HK-2 (cell line): ENCODE data around the gene HIBADH.
"Not testable (repeated sequence)": the region's sequence is repeated elsewhere in the genome, so short reads cannot be mapped to it uniquely, and the experiment has no call there.

Experiments used
- DNase-seq: peaks from one replicate; pipeline ENCODE4 v3.0.0-alpha.2; 2018; ENCODE audit not compliant: unreplicated experiment

HIBADH gene

DNA sequence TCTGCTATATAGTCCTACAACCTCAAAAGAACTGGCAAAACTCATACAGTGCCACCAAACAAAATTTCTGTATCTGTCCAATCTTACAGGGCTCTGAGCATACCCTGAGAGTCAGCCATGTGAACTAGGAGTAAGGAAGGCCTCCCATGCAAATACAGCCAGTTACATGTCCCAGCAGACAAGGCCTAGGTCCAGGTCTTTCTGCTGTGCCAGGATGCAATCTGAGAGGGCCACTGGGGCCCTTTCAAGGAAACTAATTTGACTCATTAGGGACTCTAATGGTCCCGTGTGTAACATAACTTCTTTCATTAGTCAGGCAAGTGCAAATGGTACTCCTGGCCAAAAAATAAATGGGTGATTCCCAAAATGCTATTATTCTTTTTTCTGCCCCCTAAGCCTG is 17.9 kb upstream of the HIBADH start:
- no peak for DNase-seq

DNA sequence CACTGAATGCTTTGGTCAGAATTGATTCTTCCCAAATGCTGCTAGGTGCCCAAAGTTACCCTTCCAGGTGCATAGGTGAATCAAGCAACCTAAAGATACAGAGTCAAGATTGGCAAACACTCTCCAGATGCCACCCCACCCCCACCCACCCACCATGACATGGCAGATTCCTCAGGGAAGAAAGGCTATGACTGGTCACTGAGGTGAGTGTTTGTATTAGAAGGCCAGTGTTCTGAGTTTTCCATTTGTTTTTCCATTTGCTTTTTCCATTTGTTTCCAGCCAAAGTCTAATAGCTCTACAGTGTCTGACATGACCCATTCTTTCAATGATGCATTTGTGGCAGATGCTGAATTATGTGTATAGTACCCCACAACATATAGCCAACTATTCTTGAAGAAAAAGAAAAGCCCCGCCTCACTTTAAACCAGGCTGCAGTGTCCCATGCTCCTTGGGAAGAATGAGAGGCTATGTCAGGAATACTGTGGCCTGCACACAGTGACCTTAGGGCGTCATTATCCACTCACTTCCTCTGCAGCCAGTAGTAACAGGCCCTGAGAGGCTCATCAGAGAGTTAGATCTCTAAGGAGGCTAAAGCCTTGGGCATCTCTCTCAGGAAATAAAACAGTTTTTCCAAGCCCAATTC is 16.1 kb upstream of the HIBADH start:
- DNase-seq, result no peak

DNA sequence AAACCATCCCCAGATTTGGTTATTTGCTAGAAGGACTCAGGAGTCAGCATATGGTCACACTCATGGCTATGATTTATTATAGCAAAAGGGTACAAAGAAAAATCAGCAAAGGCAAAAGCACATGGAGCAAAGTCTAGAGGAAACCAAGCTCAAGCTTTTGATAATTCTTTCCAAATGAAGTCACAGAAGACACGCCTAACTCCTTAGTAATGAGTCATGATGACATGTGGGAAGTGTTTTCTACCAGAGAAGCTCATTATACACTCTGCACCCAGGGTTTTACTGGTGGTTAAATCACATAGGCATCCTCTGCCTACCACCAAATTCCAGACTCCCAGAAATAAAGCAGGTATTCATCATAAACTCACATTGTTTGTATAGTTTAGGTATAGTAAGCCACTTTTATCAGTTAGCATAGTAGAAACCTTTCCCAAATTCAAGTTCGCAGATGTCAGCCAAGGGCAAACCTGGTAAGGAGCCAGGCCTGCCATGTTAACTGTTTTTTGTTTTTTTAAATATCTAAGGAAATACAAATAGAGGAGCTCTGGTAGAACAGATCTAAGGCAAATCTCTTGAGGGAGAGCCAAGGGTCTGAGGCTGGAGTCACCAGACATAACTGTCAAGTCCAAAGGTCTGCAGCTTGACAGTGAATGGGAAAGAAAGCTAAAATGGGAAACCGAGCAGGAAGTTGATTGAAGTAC is 15.4 kb upstream of the HIBADH start:
- DNase-seq, result peak; percentile 11

DNA sequence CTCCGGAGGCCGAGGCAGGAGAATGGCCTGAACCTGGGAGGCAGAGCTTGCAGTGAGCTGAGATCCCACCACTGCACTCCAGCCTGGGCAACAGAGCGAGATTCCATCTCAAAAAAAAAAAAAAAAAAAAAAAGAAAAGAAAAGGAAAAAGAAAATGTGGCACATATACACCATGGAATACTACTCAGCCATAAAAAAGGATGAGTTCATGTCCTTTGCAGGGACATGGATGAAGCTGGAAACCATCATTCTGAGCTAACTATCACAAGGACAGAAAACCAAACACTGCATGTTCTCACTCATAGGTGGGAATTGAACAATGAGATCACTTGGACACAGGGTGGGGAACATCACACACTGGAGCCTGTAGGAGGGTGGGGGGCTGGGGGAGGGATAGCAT is 11.4 kb upstream of the HIBADH start:
- not testable (repeated sequence) for DNase-seq

DNA sequence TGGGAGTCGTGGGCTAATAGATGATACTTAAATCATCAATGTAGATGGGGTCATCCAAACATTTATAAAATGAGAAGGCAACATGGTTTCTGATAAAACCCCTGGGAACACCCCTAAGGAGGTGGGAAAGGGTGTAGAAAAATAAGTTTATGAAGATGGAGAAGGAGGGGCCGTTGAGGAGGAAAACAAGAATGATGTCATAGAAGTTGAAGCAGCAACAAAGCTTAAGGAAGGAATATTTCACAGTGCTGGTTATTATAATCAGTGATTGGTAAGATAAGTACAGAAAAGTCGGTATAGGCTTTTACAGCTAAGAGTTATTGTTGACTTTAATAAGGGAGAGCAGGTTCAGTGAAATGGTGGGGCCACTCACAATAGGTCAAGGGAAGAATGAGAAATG is 9.0 kb upstream of the HIBADH start:
- no peak for DNase-seq

DNA sequence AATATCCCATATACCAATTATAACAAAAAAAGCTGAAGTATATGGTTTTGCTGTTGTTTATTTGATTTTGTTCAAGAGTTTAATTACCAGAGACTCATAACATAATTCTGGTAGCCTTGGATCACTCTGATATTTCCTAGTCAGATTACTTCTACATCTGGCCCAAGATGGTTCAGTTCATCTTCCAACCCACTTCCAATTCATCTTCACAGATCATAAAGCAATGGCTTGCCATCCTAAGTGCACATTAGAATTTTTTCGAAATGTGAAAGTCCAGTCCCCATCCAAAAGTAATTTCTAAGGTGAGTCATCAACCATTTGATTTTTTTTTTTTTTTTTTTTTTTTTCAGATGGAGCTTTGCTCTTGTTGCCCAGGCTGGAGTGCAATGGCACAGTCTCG is 8.0 kb upstream of the HIBADH start:
- DNase-seq, result no peak

DNA sequence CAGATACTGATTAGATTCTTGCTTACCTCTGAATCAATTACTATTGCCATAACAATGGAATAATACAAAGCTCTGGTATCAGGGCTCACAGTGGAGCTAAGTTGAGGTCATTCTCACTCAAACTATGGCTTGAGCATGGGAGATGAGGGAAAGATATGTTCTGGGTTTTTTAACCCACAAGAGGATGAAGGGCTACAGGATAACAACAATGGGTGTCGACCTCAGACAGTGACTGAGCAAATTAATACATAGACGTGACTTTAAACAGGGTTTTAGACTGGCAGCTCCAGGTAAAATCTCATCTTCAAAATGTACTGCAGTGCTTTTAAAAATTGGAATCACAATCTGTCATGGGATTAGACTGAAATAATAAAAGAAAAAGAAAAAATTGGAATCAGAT is 7.5 kb upstream of the HIBADH start:
- DNase-seq, result no peak

DNA sequence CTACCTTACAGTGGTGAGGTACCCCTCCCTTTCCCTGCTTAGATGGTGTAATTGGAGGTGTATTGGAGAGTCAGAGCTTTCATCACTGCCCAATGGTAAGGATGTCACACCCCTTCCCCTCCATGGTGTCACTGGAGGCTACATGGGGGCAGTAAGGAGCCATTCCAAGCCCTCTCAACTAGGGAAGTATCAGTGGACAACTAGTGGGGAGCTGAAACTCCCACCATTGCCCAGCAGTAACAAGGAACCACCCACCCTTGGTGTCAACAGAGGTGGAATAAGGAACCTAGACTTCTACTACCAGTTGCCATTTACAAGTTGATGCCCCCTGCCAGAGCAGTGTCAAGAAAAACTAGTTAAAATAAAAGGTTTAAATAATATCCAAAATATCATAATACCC is 2.8 kb upstream of the HIBADH start:
- no peak for DNase-seq

DNA sequence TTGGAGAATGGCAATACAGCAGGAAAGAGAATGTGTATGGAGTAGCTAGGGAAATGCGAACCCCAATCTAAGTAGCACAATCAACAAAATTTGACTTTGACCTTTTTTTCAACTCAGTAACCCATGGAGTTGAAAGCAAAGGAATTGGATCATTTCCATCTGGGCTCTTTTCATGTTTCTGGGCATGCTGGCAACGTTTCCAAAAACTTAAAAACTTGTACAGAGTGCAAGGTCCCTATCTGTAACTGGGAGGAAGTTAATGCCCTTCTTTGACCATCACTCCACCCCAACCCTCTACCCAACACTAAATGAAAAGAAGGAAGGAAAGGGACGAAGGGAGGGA is 1.3 kb upstream of the HIBADH start:
- no peak for DNase-seq

DNA sequence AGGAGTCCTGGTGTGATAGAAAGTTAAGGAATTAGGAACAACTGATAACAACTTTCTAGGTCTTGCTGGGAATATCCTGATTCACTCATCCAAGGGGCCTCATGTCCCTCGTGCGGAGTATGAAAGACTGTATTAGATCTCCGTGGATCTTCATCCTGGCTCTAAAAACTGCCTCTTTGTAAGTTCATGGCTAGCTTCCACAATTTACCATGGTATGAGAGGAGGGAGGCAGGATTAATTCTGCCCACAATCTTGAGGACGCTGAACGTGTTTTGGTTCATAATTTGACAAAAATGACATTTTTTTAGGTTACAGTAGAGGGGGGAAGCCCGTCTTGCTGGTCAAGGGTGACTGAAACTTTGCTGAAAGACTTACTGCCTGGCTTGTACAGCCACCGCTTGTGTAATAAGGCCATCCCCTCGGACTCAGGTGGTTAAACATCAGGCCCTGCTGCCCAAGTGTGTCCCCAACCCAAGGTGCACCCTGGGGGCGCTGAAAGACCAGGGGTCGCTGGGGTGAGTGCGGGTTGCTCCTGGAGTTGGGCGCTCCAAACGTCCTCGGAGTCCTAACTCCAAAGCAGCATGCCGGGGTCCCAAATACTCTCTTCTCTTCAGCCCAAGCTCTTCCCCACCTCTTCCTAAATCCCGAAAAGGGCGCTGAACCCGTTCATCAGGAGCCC is 733 bp downstream of the HIBADH start:
- no peak for DNase-seq

DNA sequence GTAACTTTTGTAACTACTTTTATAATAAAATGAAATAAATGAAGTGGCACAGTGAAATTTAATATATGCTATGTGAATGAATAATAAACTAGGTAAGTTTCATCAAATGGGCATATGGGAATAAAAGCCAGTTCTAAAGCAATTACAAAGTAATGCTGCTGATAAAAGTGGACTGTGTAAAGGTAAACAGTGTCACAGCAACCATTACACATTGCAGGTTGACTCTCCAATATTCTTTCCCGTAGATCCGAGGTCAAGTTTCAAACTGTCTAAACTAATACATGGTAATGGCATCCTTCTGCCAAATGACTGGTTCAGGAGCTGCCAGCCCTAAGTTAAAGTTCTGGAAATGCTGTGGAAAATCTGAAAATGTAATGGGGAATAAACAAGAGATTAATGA is 6.0 kb downstream of the HIBADH start:
- DNase-seq, result no peak

DNA sequence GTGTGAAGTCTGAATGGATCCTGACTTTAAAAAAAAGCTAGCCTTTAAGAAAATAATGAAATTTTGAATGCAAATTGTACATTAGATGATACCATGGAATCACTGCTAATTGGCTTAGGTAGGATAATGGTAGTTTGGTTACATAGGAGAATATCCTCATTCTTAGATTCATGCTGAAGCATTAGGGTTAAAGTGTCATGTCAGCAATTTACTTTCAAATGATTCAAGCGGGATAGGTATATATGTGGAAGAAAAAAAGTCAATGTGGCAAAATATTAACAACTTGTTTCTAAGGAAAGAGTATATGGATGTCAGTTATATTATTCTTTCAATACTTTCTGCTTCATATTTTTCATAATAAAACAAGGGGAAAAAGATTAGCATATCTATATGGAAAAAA is 7.5 kb downstream of the HIBADH start:
- DNase-seq, result no peak

DNA sequence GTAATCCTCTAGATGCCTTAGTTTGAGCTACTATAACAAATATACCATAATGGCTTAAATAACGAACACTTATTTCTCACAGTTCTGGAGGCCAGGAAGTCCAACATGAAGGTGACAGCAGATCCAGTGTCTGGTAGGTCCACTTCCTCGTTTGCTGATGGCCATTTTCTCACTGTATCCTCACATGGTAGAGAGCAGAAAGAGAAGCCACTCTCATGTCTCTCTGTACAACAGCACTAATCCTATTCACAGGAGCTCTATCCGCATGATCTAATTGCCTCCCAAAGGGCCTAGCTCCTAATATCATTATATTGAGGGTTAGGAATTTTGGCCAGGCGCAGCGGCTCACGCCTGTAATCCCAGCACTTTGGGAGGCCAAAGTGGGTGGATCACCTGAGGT is 10.2 kb downstream of the HIBADH start:
- no peak for DNase-seq

DNA sequence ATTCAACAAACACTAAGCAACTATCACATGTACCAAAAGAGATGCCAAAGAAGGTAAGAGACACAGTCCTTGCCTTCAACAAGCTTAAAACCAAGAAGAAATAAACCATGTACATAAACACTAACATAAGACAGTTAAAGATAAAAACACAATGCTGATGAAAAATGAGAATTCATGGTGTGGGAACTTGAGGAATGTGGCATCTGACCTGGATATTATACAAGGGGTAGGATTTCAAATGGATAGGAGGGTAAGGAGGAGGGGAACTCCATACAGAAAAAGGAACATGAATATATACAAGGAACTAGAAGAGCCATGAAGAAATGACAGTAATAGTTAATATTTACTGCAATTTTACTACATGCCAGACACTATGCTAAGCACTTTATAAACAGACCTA is 11.0 kb downstream of the HIBADH start:
- DNase-seq, result no peak

DNA sequence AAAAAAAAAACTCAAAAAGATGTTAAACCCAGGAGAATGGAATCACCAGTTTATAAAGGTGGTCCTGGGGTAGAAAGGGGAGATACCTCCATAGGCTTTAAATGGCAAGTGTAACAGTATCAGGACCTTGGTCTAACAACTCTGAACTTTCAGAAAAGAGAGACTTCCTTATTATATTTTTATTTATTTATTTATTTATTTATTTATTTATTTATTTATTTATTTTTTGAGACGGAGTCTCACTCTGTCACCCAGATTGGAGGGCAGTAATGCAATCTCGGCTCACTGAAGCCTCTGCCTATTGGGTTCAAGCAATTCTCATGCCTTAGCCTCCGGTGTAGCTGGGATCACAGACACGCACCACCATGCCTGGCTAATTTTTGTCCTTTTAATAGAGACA is 12.4 kb downstream of the HIBADH start:
- DNase-seq, result no peak

DNA sequence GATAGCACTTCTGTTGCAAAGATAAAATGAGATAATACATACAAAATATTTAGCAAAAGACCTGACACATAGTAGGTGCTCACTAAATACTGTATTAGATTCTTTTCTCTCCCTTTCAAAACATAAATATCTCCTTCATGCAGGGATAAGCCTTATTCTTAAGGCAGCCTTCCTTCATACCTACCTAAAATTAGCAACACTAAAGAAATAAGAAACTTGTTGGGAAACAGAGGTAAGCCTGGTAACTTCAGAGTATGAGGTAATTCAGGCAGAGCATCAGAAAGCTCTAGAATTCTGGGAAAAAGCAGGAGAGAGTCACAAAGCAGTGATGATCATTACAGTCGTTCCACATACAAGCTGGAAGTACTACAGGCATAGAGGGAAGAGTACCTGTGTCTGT is 15.2 kb downstream of the HIBADH start:
- DNase-seq, result no peak

DNA sequence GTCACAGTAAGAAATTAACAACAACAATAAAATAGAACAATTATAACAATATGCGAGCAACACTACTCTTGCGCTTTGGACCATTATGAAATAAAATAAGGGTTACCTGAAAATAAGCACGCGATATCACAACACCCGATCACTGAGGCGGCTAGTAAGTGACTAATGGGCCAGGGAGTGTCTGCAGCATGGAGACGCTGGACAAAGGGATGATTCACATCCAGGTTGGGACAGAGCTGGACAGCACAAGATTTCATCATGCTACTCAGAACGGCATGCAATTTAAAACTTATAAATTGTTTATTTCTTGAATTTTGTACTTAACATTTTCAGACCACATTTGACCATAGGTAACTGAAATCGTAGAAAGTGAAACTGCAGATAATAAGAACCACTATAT is 15.6 kb downstream of the HIBADH start:
- DNase-seq, result no peak

DNA sequence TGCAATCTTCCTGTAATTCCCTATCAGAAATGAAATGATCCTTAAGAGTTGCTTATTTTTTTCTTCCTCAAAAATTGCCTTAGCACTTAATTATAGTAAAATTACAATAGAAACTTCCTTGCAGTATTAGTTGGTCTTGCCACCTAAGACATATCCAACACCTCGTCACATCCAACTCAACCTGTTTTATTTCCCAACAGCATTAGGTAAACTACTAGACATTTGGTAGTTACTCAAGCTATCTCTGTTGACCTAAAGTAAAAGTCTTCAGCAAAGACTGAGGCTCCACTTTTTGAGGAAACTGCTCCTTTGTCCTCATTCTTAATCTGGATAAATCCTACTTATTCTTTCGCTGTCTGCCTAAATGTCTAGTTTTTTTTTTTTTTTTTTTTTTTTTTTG is 20.4 kb downstream of the HIBADH start:
- no peak for DNase-seq

DNA sequence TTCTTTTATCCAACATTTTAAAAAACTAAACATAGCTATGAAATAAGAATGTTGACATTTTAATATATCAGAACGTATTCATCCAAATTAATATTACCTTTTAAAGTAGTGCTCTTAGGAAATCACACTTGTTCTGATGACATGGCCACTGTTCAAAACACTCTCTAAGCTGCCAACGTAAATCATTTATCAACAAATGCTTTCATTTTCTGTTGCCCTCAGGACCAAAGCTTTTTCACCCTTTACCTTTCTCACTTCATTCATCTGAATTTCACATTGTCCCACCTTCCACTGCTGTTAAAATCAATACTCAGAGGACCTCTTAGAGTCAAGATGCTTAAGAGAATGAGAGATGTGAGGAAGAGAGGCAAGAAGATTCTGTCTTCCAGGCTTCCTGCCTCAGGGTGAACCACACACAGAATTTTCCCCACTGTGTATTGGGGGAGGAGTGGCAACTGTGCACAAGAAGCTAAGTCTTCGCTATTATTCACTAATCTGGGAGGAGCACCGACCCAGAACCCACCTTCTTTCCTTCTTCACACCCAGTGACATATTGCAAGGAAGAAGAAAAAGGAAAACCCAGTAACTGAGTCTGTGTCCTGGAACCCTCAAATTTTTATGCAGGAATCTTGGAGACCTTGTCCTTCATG is 21.0 kb downstream of the HIBADH start:
- no peak for DNase-seq

DNA sequence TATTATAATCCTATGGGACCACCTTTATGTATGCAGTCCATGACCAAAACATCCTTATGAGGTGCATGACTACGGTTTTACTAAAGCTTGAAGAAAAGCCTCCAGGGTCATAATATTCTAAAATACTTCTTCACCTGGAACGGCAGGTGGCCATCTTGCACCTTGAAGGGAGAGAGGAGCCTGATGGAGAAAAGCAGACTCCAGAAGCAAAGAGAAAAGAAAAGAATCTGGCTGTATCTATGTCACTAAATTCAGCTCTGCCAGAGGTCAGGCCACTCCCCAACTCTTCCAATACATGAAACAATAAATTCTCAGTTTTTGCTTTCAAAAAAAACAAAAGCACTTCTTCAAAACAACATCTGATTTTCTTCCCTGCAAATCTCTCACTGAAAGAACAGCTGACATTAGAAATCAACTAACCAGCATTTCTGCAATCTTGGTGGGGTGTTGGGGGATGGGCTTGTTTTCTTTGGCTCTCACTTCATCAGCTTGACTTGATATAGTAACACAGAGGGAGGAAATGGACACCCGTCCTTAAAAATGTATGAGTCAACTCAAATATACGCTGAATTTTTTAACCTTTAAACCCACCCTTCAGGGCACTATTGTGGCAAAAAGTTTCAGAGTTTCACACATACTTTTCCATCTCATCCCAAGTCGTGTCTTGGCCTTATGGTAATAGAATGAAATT is 21.7 kb downstream of the HIBADH start:
- no peak for DNase-seq

DNA sequence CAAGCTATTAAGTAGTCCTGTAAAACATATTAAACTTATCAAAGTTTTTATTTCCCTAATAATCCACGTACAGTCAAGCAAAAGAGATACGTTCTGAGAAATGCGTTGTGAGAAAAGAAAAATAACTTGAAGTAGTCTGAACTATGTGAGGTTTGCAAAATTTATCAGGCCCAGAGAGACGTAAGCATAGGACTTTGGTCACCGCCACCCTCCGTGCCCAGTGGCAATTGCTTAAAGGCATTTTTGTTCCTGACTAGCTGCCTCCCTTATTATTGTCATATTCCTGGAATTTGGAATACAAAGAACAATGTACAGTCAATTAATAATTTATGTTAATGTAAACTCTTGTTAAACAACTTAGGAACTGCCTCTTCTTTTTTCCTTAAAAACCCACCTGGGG is 22.8 kb downstream of the HIBADH start:
- no peak for DNase-seq

DNA sequence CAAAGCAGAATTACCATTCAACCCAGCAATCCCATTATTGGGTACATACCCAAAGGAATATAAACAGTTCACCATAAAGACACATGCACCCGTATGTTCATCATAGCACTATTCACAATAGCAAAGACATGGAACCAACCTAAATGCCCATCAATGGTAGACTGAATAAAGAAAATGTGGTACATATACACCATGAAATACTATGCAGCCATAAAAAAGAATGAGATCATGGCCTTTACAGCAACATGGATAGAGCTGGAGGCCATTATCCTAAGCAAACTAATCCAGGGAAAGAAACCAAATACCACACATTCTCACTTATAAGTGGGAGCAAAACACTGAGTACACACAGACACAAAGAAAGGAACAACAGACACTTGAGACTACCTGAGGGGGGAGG is 23.6 kb downstream of the HIBADH start:
- DNase-seq, result not testable (repeated sequence)
